Memory B cell (primary cell): Measurements from ENCODE around the gene CDKN2A.

Experiments
- ATAC-seq: fragments of 150-1000 bp; cut with Tn5 transposase; 2 replicates; pipeline ENCODE4 v1.10.0; 2021; ENCODE audit warnings: low read depth, mild to moderate bottlenecking, moderate library complexity
- DNase-seq, 2 donors: peaks; one replicate each; pipeline ENCODE4 v3.0.0; 2022; ENCODE audit warnings: low spot score in 2 of 2
- H3K27ac Mint-ChIP-seq: one replicate; pipeline ENCODE4 v1.8.0; 2022; ENCODE audit warnings: mild to moderate bottlenecking, moderate library complexity, mixed read lengths
- H3K27me3 Mint-ChIP-seq: one replicate; pipeline ENCODE4 v1.8.0; 2022; ENCODE audit warnings: mixed read lengths
- H3K36me3 Mint-ChIP-seq: one replicate; pipeline ENCODE4 v1.8.0; 2022; ENCODE audit warnings: mild to moderate bottlenecking, mixed read lengths
- H3K4me1 Mint-ChIP-seq: one replicate; pipeline ENCODE4 v1.8.0; 2022; ENCODE audit warnings: mixed read lengths
- H3K4me3 Mint-ChIP-seq: one replicate; pipeline ENCODE4 v1.8.0; 2022; ENCODE audit warnings: mild to moderate bottlenecking, moderate library complexity, mixed read lengths
- H3K9me3 Mint-ChIP-seq: one replicate; pipeline ENCODE4 v1.8.0; 2022; ENCODE audit warnings: mixed read lengths

Gene CDKN2A

DNA sequence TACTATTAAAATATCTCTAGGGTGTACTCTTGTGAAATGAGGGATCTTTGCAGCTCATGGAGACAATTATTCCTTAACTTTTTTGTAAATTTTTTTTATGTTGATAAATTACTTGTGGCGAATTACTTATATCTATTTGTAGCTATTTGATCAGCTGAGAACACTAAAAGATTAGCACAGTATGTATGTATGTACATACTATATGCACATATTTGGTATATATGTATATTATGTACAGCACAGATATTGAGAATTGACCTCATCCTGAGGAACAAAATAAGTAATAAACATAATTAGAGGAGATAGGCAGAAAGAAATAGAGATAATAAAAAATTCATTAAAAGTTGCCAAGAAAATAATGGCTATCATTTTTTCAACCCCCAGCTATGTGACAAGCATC, 11.8 kb downstream of the CDKN2A start:
- Mint-ChIP-seq H3K27me3 (peaks cover 12% of the 10 kb centered on the region), H3K9me3 (no peaks in the 10 kb centered on the region), H3K36me3 (no peaks in the 10 kb centered on the region), H3K27ac (no peak overlapping the region), H3K4me1 (no peaks in the 10 kb centered on the region), H3K4me3 (no peak overlapping the region)
- no peak for ATAC-seq
- DNase-seq: no peak

DNA sequence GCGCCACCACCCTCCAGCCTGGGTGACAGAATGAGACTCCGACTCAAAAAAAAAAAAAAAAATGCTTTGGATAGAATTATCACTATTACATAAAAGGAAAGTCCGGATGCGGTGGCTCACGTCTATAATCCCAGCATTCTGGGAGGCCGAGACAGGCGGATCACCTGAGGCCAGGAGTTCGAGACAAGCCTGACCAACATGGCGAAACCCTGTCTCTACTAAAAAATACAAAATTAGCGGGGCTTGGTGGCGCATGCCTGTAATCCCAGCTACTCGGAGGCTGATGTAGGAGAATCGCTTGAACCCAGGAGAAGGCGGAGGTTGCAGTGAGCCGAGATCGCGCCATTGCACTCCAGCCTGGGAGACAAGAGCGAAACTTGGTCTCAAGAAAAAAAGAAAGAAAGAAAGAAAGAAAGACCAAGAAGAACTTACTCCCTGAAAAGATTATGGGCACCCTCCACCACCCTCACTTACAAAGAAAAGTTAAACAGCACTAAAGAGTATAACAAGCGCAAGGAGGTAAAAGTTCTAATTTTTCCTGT, 17.8 kb downstream of the CDKN2A start:
- H3K36me3 Mint-ChIP-seq: no peaks in the 10 kb centered on the region
- H3K9me3 Mint-ChIP-seq: peaks cover 4% of the 10 kb centered on the region
- no peak for DNase-seq
- H3K27ac Mint-ChIP-seq: no peak overlapping the region
- peaks cover 15% of the 10 kb centered on the region for H3K4me1 Mint-ChIP-seq
- peaks cover 26% of the 10 kb centered on the region for H3K27me3 Mint-ChIP-seq
- no peak overlapping the region for H3K4me3 Mint-ChIP-seq
- no peak for ATAC-seq

DNA sequence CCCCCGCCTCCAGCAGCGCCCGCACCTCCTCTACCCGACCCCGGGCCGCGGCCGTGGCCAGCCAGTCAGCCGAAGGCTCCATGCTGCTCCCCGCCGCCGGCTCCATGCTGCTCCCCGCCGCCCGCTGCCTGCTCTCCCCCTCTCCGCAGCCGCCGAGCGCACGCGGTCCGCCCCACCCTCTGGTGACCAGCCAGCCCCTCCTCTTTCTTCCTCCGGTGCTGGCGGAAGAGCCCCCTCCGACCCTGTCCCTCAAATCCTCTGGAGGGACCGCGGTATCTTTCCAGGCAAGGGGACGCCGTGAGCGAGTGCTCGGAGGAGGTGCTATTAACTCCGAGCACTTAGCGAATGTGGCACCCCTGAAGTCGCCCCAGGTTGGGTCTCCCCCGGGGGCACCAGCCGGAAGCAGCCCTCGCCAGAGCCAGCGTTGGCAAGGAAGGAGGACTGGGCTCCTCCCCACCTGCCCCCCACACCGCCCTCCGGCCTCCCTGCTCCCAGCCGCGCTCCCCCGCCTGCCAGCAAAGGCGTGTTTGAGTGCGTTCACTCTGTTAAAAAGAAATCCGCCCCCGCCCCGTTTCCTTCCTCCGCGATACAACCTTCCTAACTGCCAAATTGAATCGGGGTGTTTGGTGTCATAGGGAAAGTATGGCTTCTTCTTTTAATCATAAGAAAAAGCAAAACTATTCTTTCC, 19.3 kb downstream of the CDKN2A start:
- Mint-ChIP-seq H3K27ac (peak overlapping the region; percentile 79), H3K4me3 (peak overlapping the region; percentile 84), H3K27me3 (peaks cover 33% of the 10 kb centered on the region), H3K9me3 (peaks cover 6% of the 10 kb centered on the region), H3K36me3 (peaks cover 4% of the 10 kb centered on the region), H3K4me1 (peaks cover 17% of the 10 kb centered on the region)
- ATAC-seq (peak; percentile 60), DNase-seq (peak in 1 of 2 donors; percentile 47)

DNA sequence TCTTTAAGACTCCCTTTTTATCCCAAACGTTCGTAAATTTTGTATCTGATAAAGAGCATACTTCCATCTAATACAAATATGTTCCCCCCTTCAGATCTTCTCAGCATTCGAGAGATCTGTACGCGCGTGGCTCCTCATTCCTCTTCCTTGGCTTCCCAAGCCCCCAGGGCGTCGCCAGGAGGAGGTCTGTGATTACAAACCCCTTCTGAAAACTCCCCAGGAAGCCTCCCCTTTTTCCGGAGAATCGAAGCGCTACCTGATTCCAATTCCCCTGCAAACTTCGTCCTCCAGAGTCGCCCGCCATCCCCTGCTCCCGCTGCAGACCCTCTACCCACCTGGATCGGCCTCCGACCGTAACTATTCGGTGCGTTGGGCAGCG, 19.9 kb downstream of the CDKN2A start:
- H3K27ac Mint-ChIP-seq: peak overlapping the region; percentile 79
- H3K36me3 Mint-ChIP-seq: peaks cover 5% of the 10 kb centered on the region
- H3K4me3 Mint-ChIP-seq: peak overlapping the region; percentile 84
- peaks cover 18% of the 10 kb centered on the region for H3K4me1 Mint-ChIP-seq
- H3K27me3 Mint-ChIP-seq: peaks cover 34% of the 10 kb centered on the region
- peaks cover 6% of the 10 kb centered on the region for H3K9me3 Mint-ChIP-seq
- ATAC-seq (no peak), DNase-seq (no peak)

DNA sequence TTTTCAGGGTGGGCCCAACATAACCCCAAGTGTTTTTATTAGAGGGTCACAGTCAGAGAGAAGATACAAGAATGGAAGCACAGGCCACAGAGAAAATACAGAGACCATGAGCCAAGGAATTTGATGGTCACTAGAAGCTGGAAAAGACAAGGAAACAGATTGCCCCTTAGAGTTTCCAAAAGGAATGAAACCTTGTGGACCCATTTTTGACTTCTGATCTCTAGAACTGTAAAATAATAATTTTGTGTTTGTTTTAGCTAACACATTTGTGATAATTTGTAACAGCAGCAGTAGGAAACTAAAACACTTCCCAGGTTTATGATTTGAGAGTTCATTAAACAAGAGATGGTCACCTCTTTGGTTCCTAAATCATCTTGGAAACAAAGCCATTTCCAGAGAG, 21.8 kb downstream of the CDKN2A start:
- peaks cover 33% of the 10 kb centered on the region for H3K27me3 Mint-ChIP-seq
- H3K36me3 Mint-ChIP-seq: peaks cover 10% of the 10 kb centered on the region
- H3K4me3 Mint-ChIP-seq: no peak overlapping the region
- H3K9me3 Mint-ChIP-seq: peaks cover 9% of the 10 kb centered on the region
- no peak overlapping the region for H3K27ac Mint-ChIP-seq
- H3K4me1 Mint-ChIP-seq: peaks cover 22% of the 10 kb centered on the region
- no peak for DNase-seq
- no peak for ATAC-seq

DNA sequence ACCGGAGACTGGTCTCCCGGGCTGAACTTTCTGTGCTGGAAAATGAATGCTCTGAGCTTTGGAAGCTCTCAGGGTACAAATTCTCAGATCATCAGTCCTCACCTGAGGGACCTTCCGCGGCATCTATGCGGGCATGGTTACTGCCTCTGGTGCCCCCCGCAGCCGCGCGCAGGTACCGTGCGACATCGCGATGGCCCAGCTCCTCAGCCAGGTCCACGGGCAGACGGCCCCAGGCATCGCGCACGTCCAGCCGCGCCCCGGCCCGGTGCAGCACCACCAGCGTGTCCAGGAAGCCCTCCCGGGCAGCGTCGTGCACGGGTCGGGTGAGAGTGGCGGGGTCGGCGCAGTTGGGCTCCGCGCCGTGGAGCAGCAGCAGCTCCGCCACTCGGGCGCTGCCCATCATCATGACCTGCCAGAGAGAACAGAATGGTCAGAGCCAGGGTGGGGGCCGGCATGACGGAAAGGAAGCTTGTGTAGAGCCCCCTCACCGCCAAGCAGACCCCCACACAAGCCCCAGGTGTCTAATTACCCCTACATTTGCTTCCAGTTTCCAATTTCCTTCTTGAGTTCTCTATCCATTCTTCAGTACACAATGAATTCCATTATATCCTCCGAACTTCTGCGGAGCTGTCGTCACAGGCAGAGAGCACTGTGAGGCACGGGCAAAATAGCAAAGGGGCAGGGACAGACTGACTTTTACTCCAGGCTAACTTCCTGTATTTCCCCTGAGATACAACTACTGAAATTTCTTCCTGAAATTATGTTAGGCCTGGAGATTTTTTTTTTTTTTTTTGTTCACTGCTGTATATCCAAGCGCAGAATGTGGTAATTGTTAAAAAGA, 23.2 kb downstream of the CDKN2A start:
- Mint-ChIP-seq H3K36me3 (peaks cover 10% of the 10 kb centered on the region), H3K27me3 (peaks cover 37% of the 10 kb centered on the region), H3K4me3 (no peak overlapping the region), H3K4me1 (peaks cover 22% of the 10 kb centered on the region), H3K27ac (peak overlapping the region; percentile 49), H3K9me3 (peaks cover 9% of the 10 kb centered on the region)
- ATAC-seq: no peak
- no peak for DNase-seq

DNA sequence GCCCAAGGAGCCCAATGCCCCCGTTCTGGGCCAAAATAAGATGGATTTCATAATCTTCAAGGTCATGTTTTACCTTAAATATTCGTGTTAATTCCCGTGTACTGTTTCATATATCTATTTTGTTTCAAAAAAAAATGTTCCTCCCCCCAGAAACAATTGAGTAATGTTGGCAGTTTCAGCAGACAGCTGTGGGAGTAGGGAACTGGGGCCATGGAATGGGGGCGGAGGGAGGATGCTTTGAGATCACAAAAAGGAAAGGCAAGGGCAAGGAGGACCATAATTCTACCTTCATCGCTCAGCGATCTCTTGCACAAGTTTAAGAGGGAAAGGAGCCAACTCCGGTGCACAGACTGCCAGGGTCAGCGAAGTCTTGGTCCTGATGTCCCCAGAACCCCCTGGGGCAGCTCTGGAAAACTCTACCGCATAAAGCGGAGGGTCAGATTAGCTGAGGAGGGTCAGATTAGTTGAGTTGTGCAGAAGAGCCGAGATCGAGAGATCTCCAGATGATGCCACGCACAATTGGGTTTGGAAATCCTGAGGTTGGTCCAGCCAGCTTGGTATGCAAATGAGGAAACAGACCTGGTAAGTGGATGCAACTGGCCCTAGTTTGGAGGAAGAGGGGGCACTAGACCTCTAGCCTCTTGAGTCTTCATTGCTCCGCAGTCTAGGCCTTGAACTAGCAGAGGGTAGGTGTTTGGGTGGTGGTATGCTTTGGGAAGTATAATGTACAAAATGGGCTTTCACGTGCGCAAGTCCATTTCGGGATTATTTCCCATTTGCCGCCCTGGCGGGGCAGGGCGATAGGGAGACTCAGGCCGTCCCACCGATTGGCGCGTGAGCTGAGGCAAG, 24.0 kb downstream of the CDKN2A start:
- H3K36me3 Mint-ChIP-seq: peaks cover 10% of the 10 kb centered on the region
- H3K4me3 Mint-ChIP-seq: no peak overlapping the region
- H3K27me3 Mint-ChIP-seq: peaks cover 42% of the 10 kb centered on the region
- peak overlapping the region; percentile 49 for H3K27ac Mint-ChIP-seq
- DNase-seq (no peak), ATAC-seq (no peak)
- peaks cover 9% of the 10 kb centered on the region for H3K9me3 Mint-ChIP-seq
- peaks cover 23% of the 10 kb centered on the region for H3K4me1 Mint-ChIP-seq

DNA sequence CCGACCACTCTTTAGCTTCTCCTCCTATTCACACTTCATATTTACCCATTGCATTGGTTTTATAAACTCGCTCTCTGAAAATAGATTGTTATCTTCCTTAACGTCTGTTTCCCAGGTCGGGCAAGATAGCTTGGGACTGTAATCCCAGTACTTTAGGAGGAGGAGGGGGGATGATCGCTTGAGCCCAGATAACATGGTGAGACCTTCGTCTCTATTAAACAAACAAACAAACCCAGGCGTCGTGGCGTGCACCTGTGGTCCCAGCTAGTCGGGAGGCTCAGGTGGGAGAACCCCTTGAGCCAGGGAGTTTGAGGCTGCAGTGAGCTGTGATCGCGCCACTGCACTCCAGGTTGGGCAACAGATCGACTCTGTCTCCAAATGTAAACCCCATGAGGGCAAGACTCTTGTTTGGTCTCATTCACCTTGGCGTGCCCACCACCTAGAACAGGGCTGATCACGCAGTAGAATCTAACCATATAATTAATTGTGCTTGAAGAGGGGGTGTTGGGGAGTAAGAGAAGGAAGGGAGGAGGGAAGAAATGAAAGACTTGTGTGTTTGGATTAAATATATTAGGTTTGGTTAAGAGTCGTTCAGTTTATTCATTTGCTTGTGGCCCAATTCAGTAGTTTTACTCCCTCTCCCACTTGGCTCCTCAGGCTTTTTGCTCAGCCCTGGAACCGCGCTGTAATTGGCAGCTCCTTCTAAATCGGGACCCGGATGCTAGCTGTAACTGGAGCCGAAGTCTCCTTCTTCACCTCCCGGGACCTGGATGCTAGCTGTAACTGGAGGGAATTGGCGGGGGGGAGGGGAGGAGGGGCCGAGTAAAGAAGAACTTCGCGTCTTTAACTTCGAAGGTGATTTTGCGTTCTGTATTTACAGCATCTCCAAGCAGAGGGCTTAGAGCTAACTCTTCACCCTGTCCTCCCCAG, 24.9 kb downstream of the CDKN2A start:
- Mint-ChIP-seq H3K36me3 (peaks cover 10% of the 10 kb centered on the region), H3K27me3 (peaks cover 38% of the 10 kb centered on the region), H3K27ac (peak overlapping the region; percentile 49), H3K4me1 (peaks cover 15% of the 10 kb centered on the region), H3K4me3 (no peak overlapping the region), H3K9me3 (peaks cover 8% of the 10 kb centered on the region)
- DNase-seq (no peak), ATAC-seq (no peak)

DNA sequence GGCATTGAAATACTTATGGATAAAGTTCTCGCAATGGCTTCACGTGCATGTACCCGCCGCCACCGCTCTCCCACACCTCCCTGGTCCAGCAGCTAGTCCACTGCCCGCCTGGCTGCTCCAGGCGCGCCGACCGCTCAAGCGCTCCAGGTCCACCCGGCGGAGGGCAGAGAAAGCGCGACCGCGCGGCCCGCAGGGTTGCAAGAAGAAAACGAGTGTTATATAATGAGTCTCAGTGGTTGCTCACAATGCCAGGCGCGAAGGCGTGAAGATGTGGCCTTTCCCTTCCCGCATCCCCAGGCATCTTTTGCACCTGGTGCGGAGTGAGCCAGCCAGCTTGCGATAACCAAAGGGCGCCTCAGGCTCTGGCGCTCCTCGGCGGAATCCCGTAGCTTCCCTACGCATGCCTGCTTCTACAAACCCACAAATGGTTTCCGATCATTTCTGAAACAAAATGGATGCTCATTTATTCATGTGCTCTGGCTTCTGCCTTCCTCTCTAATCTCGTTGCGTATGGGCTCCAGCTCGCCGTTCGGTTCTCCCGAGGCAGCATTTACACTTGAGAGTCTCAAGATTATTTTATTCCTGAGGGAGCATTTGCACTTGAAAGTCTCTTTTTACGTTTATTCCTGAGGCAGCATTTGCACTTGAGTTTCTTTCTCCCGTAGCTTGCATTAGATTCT, 25.7 kb downstream of the CDKN2A start:
- H3K4me1 Mint-ChIP-seq: peaks cover 13% of the 10 kb centered on the region
- H3K27me3 Mint-ChIP-seq: peaks cover 41% of the 10 kb centered on the region
- peak in 1 of 2 donors; percentile 20 for DNase-seq
- ATAC-seq: no peak
- peaks cover 10% of the 10 kb centered on the region for H3K36me3 Mint-ChIP-seq
- peak overlapping the region; percentile 55 for H3K27ac Mint-ChIP-seq
- H3K9me3 Mint-ChIP-seq: peaks cover 9% of the 10 kb centered on the region
- no peak overlapping the region for H3K4me3 Mint-ChIP-seq

DNA sequence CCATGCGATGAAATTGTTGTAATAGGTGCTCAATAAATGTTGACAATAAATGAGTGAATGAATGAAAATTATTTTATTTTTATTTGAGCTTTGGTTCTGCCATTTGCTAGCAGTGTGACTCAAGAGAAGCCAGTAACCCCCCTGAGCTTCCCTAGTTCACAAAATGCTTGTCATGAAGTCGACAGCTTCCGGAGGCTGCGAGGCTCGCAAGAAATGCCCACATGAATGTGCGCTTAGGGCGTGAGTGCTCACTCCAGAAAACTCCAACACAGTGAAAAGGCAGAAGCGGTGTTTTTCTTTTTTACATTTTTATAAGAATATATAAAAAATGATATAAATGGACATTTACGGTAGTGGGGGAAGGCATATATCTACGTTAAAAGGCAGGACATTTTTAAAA, 26.5 kb downstream of the CDKN2A start:
- peaks cover 7% of the 10 kb centered on the region for H3K9me3 Mint-ChIP-seq
- no peak for ATAC-seq

DNA sequence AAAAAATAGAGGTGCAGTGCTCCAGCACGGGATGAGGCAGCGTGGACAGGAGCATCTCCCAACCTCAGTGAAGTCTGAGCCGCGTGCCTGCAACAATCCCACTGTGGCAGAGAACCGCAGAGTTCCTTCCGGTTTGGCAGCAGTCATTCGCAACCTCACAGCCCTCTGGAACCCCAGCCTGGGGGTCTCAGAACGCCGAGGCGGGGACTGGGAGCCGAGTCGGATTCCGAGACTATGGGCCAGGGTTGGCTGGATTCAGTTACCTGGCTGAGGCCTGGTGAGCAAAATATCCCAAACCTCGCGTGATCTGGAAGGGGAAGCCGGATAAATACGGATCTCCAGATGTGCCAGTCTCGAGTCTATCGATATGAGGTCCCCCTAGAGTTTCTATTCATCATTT, 27.0 kb downstream of the CDKN2A start:
- peaks cover 10% of the 10 kb centered on the region for H3K36me3 Mint-ChIP-seq
- ATAC-seq: no peak
- H3K9me3 Mint-ChIP-seq: peaks cover 7% of the 10 kb centered on the region
- peaks cover 13% of the 10 kb centered on the region for H3K4me1 Mint-ChIP-seq
- DNase-seq: peak in 1 of 2 donors; percentile 16
- peaks cover 47% of the 10 kb centered on the region for H3K27me3 Mint-ChIP-seq
- peak overlapping the region; percentile 55 for H3K27ac Mint-ChIP-seq
- H3K4me3 Mint-ChIP-seq: no peak overlapping the region

More for the DNA sequence above, 26.5 kb downstream of the CDKN2A start:
- peaks cover 13% of the 10 kb centered on the region for H3K4me1 Mint-ChIP-seq
- H3K27me3 Mint-ChIP-seq: peaks cover 47% of the 10 kb centered on the region
- H3K4me3 Mint-ChIP-seq: no peak overlapping the region
- peak overlapping the region; percentile 55 for H3K27ac Mint-ChIP-seq
- DNase-seq: no peak
- peaks cover 10% of the 10 kb centered on the region for H3K36me3 Mint-ChIP-seq

DNA sequence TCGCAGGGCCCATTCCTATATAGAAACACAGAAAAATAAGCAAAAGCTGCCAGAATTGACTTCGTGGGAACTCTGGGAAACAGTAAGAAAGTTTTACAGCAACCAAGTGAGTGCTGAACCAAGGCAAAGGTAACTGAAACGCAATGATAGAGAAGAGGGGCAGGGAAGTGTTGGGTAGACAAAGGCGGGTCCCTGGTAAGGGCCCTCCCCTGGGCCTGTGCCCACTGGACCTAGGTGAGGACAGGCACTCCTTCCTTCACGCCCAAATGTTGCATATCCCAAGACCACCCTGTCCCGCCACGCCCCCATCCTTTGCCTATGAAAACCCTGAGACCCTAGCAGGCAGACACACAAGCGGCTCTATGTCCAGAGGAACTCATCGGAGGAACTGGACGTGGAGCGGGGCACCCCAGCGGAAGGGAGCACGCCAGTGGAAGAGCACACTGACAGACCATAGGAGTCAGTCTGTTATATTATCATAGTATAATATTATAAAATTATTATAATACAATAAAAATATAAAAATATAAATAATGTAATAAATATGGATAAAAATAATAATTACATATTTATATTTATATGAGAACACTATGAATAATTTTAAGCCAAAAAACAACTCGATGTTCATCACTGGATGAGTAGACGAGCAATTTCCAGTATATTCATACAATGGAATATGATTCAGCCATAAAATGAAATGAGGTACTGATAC, 27.9 kb downstream of the CDKN2A start:
- DNase-seq (no peak), ATAC-seq (no peak)
- Mint-ChIP-seq H3K9me3 (peaks cover 7% of the 10 kb centered on the region), H3K4me3 (no peak overlapping the region), H3K4me1 (peaks cover 13% of the 10 kb centered on the region), H3K36me3 (peaks cover 9% of the 10 kb centered on the region), H3K27me3 (peaks cover 49% of the 10 kb centered on the region), H3K27ac (peak overlapping the region; percentile 53)
